ENCODE data around the gene SMARCA2.

Gene SMARCA2

DNA sequence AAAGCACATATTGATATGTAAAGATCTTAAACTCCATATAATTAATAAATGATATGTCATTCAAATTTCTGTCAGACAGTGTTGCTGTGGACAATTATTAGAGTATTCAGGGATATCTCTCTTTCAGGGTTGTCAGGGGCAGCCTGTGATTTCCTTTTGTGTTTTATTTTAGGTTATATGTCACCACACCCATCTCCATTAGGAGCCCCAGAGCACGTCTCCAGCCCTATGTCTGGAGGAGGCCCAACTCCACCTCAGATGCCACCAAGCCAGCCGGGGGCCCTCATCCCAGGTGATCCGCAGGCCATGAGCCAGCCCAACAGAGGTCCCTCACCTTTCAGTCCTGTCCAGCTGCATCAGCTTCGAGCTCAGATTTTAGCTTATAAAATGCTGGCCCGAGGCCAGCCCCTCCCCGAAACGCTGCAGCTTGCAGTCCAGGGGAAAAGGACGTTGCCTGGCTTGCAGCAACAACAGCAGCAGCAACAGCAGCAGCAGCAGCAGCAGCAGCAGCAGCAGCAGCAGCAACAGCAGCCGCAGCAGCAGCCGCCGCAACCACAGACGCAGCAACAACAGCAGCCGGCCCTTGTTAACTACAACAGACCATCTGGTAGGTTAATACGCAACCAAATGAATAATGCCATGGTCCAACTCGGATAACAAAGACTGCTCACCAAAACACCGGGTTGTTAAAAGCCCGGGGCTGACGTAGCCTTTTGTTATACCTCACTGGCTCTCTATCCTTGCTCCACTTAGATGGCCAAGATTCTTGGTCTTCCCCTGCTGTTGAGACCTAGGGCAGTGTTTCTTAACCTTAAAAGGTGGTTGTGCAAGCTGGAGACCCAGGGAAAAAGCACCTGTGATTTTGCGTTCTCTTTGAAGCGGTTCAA lies 24.4 kb downstream of the SMARCA2 start:
- DNase-seq, result peak; percentile 25

DNA sequence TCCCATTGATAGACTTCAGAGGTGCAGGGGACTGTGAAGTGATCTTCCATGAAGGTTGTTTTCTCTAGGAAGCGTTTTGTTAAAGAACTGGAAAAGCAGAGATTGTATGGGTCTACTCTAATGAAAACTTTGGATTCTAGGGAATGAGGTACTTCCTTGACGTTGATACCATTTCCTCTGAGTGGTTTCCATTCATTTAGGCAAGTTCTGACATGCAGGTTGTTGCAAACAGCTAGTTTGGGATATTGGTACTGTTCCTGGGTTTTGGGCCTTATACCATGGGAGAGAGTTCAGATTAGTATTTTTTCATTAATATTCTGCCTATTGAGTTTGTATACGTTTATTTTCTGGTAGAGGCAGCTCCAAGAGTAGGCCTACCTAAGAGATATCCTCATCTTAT lies 25.7 kb downstream of the SMARCA2 start:
- DNase-seq, result no peak

DNA sequence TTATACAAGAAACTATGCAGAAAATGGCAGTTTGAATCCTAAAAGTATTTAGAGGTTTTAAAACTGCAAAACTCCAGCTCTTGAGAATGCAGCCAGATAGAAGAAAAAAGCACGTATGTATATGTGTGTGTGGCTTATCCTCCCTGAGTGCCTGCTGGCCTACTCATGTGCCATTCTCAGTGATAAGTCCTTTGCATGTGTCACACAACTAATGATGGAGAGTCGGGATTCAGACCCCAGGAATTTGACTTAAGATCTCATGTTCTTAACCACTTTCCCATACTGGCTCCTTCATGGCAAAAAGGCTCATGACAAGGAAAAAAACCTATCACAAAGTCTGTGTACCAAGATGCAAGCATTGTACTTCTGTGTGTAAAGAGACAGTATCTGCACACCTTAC lies 26.6 kb downstream of the SMARCA2 start:
- DNase-seq, result no peak

DNA sequence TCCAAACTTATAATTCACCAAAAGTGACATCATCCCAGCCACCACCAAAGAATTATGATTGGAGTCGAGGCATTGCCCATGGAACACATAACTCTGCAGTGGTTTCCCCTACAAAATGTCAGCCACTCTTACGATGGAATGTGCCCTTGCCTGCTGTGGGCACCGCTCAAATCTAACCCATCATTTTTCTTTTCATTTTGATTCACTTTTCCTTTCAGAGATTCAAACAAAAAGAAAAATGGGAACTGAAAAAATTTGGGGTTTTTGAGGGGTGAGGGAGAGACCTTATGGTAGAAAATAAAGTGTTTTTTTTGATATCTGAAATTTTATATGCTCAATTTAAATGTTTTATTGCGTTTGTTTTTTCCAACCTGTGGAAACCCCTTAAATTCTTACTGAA lies 28.1 kb downstream of the SMARCA2 start:
- no peak for DNase-seq

DNA sequence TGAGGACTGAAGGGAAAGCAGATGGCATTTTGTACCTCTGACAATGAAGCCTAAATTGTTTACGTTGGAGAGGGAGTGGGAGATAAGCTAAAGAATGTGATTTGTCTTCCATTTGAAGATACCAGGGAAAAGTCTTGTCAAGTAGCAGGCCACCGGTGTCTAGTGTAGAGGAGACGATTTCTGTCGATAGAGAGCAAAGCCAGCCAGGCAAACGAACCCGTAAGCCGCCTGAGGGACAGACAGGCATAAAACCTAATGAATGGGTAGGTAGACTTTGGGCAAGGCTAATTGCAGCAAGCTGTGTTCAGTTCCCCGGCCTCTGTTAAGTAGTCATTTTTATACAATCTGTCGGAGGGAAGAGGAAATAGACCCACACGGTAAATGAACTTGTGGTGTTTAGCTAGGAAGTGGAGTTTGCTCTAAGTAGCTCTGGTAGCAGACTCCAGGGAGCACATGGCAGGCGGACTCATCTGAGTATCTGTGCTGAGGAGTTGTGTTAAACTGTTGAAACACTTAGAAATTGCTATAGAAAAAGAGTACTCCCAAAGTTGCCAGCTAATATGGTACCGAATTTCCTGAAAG lies 28.8 kb downstream of the SMARCA2 start:
- no peak for DNase-seq

DNA sequence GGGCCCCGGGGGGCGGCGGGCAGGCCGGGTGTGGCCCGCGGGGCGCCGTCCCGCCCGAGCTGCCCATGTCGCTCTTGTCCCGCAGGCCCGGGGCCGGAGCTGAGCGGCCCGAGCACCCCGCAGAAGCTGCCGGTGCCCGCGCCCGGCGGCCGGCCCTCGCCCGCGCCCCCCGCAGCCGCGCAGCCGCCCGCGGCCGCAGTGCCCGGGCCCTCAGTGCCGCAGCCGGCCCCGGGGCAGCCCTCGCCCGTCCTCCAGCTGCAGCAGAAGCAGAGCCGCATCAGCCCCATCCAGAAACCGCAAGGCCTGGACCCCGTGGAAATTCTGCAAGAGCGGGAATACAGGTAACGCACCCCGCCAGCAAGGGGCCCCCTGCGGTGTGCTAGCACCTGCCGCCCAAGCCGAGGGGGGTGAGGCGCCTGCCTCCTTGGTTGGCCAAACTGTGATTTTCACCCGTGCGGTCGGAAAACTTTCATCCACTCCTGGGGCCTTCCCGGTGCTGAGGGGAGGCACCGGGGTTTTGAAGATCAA lies 32.1 kb downstream of the SMARCA2 start:
- peak; percentile 58 for DNase-seq

DNA sequence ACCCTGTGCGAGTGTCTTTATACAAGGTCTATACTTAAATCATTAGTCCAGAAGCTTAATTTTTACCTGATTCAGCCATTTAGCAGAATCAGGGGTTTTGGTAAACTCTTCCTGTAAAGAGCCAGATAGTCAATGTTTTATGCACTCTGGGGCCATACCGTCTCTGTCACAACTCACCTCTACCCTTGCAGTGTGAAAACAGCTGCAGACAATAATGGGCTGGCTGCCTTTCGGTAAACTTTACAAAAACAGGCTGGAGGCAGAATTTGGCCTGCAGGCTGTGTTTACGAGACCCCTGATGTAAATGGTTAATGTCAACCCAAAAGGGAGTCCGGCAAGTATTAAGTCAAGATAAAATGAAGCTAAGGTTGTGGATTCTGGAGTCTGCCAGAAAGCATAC lies 32.8 kb downstream of the SMARCA2 start:
- no peak for DNase-seq

DNA sequence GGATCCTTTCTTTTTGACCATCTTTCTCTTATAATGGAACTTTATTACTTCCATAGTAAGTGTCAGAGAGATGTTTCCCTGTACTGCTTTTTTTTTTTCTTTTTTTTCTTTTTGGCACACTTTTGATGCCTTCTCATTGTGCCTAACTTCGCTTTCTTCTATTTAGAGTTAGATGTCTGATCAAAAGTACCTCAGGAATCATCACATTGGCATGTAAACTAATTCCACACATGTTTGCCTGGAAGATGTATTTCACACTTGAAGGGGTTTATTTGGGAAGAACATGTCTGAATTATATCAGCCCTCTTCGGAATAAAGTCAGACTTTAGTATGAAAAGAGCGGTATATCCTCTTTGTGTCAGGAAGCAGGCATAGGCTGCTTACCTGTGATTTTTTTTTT lies 35.1 kb downstream of the SMARCA2 start:
- no peak for DNase-seq

DNA sequence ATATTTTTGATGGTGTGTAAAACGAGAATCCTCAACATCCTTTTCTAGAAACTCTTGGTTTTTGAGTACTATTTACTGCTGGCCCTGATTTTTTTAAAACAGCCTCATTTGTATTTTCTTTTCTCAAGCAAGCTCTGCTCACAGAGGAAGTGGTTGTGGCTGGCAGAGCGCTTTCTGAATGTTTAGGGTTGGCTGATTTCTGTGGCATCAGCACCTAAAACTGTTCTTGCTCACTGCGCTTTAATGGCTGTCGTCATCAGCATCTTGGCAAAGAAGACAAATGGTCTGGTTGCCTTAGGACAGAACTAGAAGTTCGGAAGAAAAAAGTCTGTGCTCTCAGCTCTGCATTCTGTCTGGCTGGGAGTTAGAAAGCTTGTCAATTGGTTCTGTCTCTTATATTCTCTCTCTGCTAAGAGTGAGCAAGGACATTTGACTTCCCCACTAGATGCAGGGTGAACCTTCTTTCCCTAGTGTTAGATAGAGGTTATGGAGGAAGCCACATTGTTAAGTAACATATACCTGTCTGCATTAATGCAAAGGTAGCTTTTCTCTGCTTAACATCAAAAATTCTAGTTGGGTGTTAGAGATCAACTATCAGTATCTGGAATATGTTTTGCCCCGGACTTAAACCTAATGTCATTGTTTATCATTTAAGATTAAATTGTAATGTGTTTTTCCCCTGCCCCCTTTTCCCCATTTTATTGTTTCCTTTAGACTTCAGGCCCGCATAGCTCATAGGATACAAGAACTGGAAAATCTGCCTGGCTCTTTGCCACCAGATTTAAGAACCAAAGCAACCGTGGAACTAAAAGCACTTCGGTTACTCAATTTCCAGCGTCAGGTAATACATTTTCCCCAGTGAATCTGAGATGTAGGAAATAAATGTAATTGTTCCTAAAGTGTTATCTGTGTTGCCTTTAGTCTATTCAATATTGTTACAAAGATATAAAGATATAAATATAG lies 39.0 kb downstream of the SMARCA2 start:
- no peak for DNase-seq

DNA sequence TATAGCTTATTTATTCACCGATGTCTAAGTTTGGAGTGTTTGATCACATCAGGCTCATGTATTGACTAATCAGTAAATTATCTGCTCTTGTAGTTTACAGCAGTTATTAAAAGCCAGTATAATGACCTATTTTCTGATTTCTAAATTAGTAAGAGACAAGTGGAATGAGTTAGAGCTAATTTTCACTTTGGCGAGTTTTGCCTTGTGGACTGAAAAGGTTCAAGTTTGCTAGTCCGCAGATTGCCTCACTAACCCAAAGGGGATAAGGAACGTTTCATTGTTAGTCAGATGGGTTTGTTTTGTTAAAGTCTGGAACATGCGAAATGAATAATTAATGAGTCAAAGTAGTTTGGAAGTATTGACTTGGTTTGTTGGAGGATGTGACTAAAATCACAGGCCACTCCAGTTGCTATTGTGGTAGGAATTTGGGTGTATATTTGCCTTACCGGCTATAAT lies 40.1 kb downstream of the SMARCA2 start:
- no peak for DNase-seq

DNA sequence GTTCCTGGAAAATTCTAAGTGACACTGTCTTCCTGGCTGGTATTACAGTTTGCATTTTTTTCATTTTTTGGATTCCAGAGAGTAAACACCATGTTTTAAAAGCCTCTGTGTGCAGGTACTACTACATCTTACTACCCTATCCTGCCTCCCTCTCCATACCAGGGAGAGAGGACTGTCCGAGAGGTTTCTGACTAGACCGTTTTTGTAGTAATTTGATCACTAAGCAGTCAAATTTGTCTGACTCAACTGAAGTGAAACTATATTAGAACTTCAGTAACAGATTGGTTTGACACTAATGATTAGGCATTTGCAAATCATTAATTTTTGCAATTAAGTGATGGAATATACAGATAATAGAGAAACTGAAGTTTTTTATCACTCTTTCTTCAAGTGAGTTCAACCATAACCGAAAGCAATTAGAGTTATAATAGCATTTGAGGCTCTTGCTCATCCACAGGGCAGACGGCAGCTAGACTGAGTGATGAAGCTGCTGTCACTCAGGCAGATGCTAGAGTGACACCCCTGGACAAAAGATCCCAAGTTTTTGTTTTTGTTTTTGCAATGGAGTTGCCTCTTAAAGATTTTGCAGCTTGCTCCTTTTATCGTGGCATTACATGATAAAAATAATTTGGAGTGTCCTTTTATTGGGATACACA lies 44.3 kb downstream of the SMARCA2 start:
- no peak for DNase-seq

DNA sequence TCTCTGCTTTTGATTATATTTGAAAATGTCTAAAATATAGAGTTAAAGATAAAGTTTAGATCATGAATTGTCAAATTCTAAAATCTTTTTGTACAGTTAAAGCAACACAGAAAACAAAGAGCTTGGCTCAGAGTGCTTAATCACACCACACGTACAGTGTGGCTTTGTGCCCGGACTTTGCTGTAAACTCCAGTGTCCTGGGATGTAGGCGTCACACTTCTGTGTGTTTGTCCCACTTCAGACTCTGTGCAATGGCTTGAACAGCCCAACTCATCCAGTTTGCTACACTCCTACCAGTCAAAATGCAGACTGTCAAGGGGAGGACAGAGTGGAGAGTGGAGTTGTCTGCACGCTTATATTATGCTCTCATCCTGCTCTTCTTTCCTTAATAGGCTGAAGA lies 45.3 kb downstream of the SMARCA2 start:
- DNase-seq, result no peak

DNA sequence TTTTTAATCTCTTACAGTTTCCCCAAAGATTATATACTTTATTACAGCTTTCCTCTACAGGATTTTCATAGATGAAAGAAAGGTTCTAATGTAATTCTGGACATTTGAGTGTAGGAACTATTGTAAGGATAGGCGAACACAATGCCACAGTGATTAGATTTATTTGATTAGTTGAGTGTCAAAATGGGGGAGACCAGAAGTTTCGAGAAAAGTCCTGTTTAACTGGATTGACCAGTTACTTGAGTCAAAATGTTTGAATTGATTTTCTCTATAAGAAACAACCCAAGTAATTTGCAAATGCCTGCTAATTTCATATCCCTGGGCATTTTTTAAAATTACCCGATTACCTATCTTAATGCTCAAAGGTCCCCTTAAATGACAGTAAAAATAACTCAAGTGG lies 50.6 kb downstream of the SMARCA2 start:
- DNase-seq, result no peak

DNA sequence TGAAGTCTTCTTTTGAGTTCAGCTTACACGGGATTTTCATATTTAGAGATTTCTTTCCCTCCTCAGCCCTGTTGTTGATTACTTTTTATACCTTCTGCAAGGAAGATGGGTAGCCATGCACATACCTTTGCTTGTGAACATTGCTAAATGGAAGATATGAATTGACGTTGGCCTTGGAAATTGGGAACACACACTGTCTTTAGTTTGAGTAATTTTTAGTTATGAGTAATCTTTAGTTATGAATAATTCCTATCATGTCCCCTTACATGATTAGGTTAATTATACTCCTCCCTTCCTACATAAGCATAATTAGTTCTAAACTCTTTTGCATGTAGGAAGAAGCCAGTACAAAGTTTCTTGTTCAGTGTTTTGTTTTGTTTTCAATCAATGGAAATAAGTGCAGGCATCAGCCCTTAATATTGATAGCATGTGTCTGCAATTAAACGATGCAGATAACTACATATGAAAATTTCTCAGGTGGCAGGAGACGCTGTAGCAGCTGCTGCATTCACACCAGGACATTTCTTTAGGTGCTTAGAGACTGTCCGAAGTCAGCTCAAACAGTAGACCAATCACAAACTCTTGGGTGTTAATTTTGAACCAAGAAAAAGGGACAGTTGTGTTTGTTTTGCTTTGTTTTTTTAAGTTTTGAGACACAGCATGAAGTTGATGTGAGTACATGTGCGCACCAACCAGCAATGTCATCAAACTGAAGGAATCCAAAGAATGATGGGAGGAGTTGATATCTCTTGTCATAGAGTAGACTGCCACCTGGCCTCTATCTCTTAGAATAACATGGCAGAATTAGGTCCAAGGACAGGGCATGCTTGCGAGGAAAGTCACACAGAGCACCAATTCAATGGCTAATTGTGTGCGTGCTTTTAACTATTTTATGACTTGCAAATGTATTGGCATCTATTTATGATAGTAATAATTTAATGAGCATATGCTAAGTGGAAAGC lies 51.4 kb downstream of the SMARCA2 start:
- no peak for DNase-seq

DNA sequence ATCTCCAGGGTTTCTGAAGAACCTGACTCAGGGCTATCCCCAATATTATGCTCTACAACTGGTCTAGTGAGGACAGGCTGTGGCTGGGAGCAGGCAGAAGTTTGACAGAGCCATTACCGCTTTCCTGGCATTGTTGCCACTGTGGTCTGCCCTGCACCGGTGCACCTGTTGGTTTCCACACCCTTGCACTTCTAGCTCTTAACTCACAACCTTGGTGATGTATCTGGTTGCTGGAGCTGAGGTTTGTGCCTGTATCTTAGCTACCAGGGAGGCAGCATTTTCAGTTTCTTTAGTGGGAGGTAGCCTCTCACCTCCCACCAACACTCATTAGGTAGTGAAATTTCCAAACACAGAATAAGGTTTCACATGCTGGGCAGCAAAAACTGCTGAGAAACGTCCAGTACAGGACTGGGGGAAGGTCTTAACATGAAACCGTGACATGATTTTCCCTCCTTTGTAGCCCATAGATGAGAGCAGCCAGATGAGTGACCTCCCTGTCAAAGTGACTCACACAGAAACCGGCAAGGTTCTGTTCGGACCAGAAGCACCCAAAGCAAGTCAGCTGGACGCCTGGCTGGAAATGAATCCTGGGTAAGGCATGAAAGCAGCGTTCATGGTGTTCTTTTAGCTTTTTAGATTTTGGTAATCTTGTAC lies 57.7 kb downstream of the SMARCA2 start:
- DNase-seq, result no peak

DNA sequence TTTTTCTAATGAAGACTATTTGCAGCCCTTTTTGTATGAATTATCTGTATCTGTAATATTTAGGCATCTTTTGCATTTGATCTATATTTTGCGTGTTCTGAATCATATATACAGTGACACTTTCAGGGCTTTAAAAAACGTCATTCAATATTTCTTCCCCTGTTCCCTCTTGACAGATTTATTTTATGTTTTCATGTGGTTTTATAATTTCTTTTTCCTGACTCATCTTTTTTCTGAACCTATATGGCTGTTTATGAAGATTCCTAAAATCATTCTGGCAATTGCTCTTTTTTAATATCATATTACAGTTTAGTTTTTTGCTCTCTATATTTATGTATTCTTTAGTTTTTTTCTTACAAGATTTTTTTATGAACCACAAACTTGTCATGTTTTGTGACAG lies 67.6 kb downstream of the SMARCA2 start:
- no peak for DNase-seq

DNA sequence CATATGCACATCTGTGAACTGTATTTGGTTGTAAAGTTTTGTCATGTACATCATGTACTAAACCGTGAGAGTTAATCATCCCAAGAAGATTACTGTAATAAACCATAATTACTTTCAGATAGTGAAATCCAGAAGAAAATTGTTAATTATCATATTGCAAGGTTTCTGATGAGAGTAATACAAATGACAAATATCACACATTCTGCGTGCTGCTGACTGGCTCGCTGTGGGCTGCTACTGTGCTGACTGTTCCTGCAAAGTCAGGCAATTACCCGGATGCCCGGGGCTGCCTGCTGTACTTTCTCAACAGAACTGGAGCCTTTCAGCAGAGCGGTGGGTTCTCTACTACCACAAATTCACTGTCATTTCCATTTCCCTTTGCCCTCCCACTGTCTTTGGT lies 68.3 kb downstream of the SMARCA2 start:
- no peak for DNase-seq

DNA sequence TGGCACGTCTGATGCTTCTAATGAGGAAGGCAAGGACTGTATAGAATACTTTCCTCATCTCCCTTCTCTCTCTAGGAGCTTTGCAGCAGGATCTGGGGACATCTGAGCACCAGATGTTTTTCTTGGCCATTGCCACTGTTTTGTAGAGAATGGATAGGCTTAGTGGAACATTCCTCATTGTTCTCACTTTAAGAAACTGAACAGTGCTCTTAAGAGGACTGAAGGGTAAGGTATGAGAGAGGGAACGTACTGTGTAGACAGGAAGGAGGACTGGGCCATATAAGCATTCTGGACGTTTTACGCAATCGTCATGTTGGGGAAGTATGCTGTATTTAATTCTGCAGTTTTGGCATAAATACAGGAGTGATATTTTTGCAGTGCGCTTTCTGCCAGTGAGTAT lies 70.6 kb downstream of the SMARCA2 start:
- DNase-seq, result no peak

DNA sequence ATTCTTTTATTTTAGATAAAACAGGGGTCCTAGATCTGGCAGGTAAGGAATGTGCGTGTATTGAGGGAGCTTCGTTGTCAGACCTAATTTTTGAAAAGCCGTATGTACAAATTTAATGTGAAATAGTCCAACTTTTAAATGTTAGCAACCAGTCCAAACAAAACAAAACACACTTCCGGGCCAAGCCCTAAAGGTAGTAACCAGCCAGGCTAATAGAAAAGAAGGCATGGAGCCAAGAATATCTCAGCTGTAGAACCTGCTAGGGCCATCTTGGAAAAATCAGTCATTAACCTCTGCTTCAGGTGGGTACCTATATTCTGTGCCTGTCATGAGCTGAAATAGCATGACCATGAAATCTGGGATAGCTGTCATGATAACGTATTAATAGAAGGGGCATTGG lies 71.0 kb downstream of the SMARCA2 start:
- no peak for DNase-seq

DNA sequence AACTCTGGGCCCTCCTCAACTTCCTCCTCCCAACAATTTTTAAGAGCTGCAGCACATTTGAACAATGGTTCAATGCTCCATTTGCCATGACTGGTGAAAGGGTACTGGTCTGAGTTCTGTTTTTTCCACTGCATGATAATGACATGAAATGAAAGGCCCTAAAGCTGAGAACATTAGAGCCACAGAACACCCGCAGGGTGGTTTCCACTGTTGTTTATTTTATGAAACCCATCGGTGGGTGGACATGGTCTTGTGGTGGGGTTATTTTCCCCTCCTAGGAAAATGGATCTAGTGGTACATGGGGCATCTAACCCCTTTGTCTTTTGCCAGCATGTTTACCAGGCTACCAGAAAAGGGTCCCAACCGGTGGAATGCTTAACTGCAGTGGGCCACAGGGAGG lies 71.8 kb downstream of the SMARCA2 start:
- no peak for DNase-seq
